Activated effector memory CD4-positive, alpha-beta T cell treated with anti-CD3 and anti-CD28 coated beads, Interleukin-2, amount 50 U/mL, for 16 hours (primary cell): ENCODE results near the gene TNFRSF21.
A peak's percentile ranks its signal among the peaks of the same experiment; 100 is the strongest.
"Not testable (repeated sequence)": the region's sequence is repeated elsewhere in the genome, so short reads cannot be mapped to it uniquely, and the experiment has no call there.

Source experiments
- DNase-seq: peaks from one replicate; pipeline ENCODE4 v3.0.0-alpha.2; 2020

TNFRSF21 gene

GRCh38 chr6:47309291-47310130 is at the start of gene TNFRSF21:
TNFRSF21 (minus strand) TSS chr6:47309905; CDS start chr6:47309511, 394 bp downstream.
- peak; percentile 89 for DNase-seq

GRCh38 chr6:47358440-47359225 is 48.9 kb upstream of the TNFRSF21 start:
- DNase-seq = no peak

- DNase-seq = no peak
These were observed 48.1 kb upstream of the TNFRSF21 start for GRCh38 chr6:47357827-47358226.

- no peak for DNase-seq
These were observed 45.8 kb upstream of the TNFRSF21 start for GRCh38 chr6:47355496-47355895.

GRCh38 chr6:47353871-47354270 is 44.2 kb upstream of the TNFRSF21 start:
- no peak for DNase-seq

- no peak for DNase-seq
These were observed 43.3 kb upstream of the TNFRSF21 start for GRCh38 chr6:47352966-47353365.

- no peak for DNase-seq
These were observed 42.7 kb upstream of the TNFRSF21 start for GRCh38 chr6:47352194-47352920.

- DNase-seq = no peak
These were observed 41.9 kb upstream of the TNFRSF21 start for GRCh38 chr6:47351621-47352020.

- DNase-seq = no peak
These were observed 40.2 kb upstream of the TNFRSF21 start for GRCh38 chr6:47349931-47350330.

- DNase-seq = no peak
These were observed 38.7 kb upstream of the TNFRSF21 start for GRCh38 chr6:47348316-47348863.

GRCh38 chr6:47345761-47346160 is 36.1 kb upstream of the TNFRSF21 start:
- DNase-seq = no peak

- no peak for DNase-seq
These were observed 34.3 kb upstream of the TNFRSF21 start for GRCh38 chr6:47344022-47344421.

- DNase-seq = no peak
These were observed 33.9 kb upstream of the TNFRSF21 start for GRCh38 chr6:47343600-47343999.

GRCh38 chr6:47342824-47343223 is 33.1 kb upstream of the TNFRSF21 start:
- no peak for DNase-seq

- DNase-seq = no peak
These were observed 27.8 kb upstream of the TNFRSF21 start for GRCh38 chr6:47337519-47337918.

- no peak for DNase-seq
These were observed 26.6 kb upstream of the TNFRSF21 start for GRCh38 chr6:47336334-47336733.

GRCh38 chr6:47335466-47335865 is 25.8 kb upstream of the TNFRSF21 start:
- DNase-seq = no peak

GRCh38 chr6:47334334-47334733 is 24.6 kb upstream of the TNFRSF21 start:
- DNase-seq = no peak

- not testable (repeated sequence) for DNase-seq
These were observed 18.9 kb upstream of the TNFRSF21 start for GRCh38 chr6:47328606-47329005.

GRCh38 chr6:47328139-47328538 is 18.4 kb upstream of the TNFRSF21 start:
- not testable (repeated sequence) for DNase-seq

GRCh38 chr6:47323887-47324286 is 14.2 kb upstream of the TNFRSF21 start:
- no peak for DNase-seq

GRCh38 chr6:47323321-47323720 is 13.6 kb upstream of the TNFRSF21 start:
- no peak for DNase-seq

GRCh38 chr6:47321577-47321976 is 11.9 kb upstream of the TNFRSF21 start:
- no peak for DNase-seq
